BJ (cell line): ENCODE measurements around the gene SLCO4A1. TPM values are rescaled to one million over a fixed set of nuclear protein-coding genes. Genes with fewer than 3 reads are reported as not detected.

Experiments
- CTCF ChIA-PET: fragments of 350-600 bp; formaldehyde crosslinking; extraction: SDS; loops from one replicate; lab custom pipeline; 2021; ENCODE audit warnings: antibody characterized with exemption, inconsistent platforms; lab: Yijun Ruan, JAX
- POLR2A ChIA-PET: fragments of 300-600 bp; sonication (Branson Sonifier 250); formaldehyde crosslinking; extraction: SDS; loops from one replicate; lab custom pipeline; 2021; ENCODE audit warnings: antibody characterized with exemption; lab: Charles Lee
- DNase-seq: peaks from one replicate; pipeline ENCODE4 v3.0.0-alpha.2; 2011; ENCODE audit warnings: low read depth
- H3K27me3 ChIP-seq: 2 replicates; pipeline ENCODE4 v1.6.0; 2011; ENCODE audit warnings: low read length; ENCODE audit not compliant: control insufficient read depth, insufficient read depth
- H3K36me3 ChIP-seq: 2 replicates; pipeline ENCODE4 v1.5.1; 2011; ENCODE audit warnings: low read length; ENCODE audit not compliant: control insufficient read depth, insufficient read depth
- H3K4me3 ChIP-seq: 2 replicates; pipeline ENCODE4 v1.5.1; 2011; ENCODE audit warnings: low read depth, mild to moderate bottlenecking, control low read depth, low read length
- CTCF ChIP-seq: IDR thresholded peaks from 2 replicates; pipeline ENCODE4 v1.5.1; 2011; ENCODE audit warnings: low read depth, mild to moderate bottlenecking, control low read depth, inconsistent platforms, low read length, moderate library complexity; ENCODE audit not compliant: insufficient read depth
- polyA plus RNA-seq: library from polyadenylated mRNA; depleted of rRNA; stranded (reverse); fragments of >200 nt; gene quantifications from 2 replicates; pipeline ENCODE4 v1.2.3, GENCODE V29; 2011

Gene SLCO4A1
- polyA plus RNA-seq, 1 experiment = 0.15 TPM

- DNase-seq = no peak
- CTCF ChIA-PET = interaction anchor here (1.8 kb wide), 1 partner anchor 135 kb away, joined by 3 read pairs; no protein-coding TSS in a partner anchor
- POLR2A ChIA-PET = no interaction called here
- no peak for TF ChIP-seq CTCF
- no peaks in the 10 kb centered on the region for H3K36me3 ChIP-seq
- H3K27me3 ChIP-seq = no peaks in the 10 kb centered on the region
- no peak overlapping the region for H3K4me3 ChIP-seq
Measured at GRCh38 chr20:62657589-62657942, 15.3 kb downstream of the SLCO4A1 start.

- no peak for TF ChIP-seq CTCF
- CTCF ChIA-PET = interaction anchor here (1.8 kb wide), 1 partner anchor 134 kb away, joined by 3 read pairs; no protein-coding TSS in a partner anchor
- POLR2A ChIA-PET = no interaction called here
- no peak for DNase-seq
- no peak overlapping the region for H3K4me3 ChIP-seq
- H3K36me3 ChIP-seq = no peaks in the 10 kb centered on the region
- no peaks in the 10 kb centered on the region for H3K27me3 ChIP-seq
Measured at GRCh38 chr20:62657956-62658355, 15.7 kb downstream of the SLCO4A1 start.

GRCh38 chr20:62658593-62659178 is 16.4 kb downstream of the SLCO4A1 start:
- no peaks in the 10 kb centered on the region for H3K36me3 ChIP-seq
- CTCF ChIA-PET = interaction anchor here (0.7 kb wide), 1 partner anchor 133 kb away, joined by 3 read pairs; no protein-coding TSS in a partner anchor
- TF ChIP-seq CTCF = no peak
- no peak for DNase-seq
- no peak overlapping the region for H3K4me3 ChIP-seq
- POLR2A ChIA-PET = no interaction called here
- no peaks in the 10 kb centered on the region for H3K27me3 ChIP-seq

- Histone ChIP-seq H3K27me3 (no peaks in the 10 kb centered on the region), H3K36me3 (no peaks in the 10 kb centered on the region), H3K4me3 (no peak overlapping the region)
- POLR2A ChIA-PET = no interaction called here
- no peak for DNase-seq
- CTCF ChIA-PET = interaction anchor here (0.7 kb wide), 1 partner anchor 132 kb away, joined by 3 read pairs; no protein-coding TSS in a partner anchor
- no peak for TF ChIP-seq CTCF
Measured at GRCh38 chr20:62659488-62660239, 17.4 kb downstream of the SLCO4A1 start.

- no peak for TF ChIP-seq CTCF
- ChIA-PET POLR2A (no interaction called here), CTCF (no interaction called here)
- no peak for DNase-seq
- no peak overlapping the region for H3K4me3 ChIP-seq
- no peaks in the 10 kb centered on the region for H3K36me3 ChIP-seq
- no peaks in the 10 kb centered on the region for H3K27me3 ChIP-seq
Measured at GRCh38 chr20:62660240-62660615, 17.9 kb downstream of the SLCO4A1 start.
